Measurements from ENCODE around the gene TMEM198. TPM values are rescaled to one million over a fixed set of nuclear protein-coding genes. Genes with fewer than 3 reads are reported as not detected.

The TMEM198 gene
- total and polyA plus RNA-seq, 2 of the 4 experiments (the other 2 are of a cell fraction) = 0.18 to 2.2 TPM

DNA sequence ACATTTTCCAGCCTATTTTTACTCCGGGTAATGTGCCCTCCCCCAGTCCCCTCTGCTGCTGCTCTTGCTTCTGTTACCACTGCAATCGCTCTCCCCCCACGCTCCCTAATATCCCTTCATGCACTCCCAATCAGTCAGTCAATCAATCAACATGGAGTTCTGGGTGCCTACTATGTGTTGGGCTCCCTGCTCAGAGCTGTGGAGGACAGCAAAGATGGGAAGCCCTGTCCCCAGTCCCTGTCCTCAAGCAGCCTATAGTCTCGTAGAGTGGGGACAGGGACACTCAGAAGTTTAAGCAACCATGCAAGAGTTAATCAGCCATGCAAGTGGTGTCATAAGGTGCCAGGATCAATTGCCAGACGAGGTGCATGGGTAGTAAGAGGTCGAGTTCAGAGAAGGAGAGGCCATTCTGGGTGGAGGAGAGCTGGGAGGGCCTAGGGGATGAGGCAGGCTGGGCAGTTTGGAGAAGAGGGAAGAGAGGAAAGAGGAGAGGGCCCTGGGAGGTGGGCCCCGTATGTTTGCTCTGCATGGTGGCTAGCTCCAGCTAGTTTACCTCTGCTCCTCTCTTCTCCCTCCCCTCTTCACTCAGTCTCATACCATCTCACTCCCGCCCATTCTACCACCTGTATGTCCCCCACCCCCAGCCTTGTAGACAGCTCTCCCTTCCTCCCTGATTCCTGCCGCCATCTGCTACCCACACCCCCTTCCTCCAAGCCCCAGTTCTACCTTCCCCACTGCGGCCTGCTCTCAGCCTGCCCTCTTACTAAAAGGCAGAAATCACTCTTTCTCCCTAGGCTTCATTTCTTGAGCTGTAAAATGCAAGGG is 25.7 kb upstream of the TMEM198 start (continued):
- no peak for TF ChIP-seq FOS (IDR thresholded peaks at IDR 0.05; ENCODE audit: low read depth, low read length)

DNA sequence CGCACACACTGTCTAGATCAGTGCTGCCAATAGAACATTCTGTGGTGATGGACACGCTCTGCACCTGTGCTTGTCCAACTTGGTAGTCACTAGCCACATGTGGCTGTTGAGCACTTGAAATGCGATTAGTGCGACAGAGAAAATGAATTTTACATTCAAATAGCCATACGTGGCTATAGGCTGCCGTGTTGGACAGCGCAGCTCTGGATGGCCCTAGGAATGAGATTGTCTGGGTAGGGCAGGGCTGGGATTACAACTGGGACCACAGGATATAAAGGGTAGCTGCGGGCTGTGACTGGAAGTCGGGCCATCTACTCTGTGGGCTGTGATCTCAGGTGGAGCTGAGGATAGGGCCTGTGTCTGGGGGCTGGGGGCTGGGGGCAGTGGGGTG is 24.3 kb upstream of the TMEM198 start:
- Histone ChIP-seq H4K20me1 (ENCODE audit: insufficient read depth, low read length) (no peaks in the 10 kb centered on the region; the same call in 1 of the 2 replicates), H3K79me1 (ENCODE audit: low read depth in 1 of 2, low read length in 2 of 2) (no peaks in the 10 kb centered on the region), H3K9ac (ENCODE audit: low read depth, low read length) (no peak overlapping the region), H3K23ac (ENCODE audit: low read depth, low read length) (no peak overlapping the region), H3K36me3 (ENCODE audit: control insufficient read depth, insufficient read depth, low read length) (no peaks in the 10 kb centered on the region), H2BK15ac (ENCODE audit: low read depth, low read length) (no peak overlapping the region), H3K4me1 (ENCODE audit: control insufficient read depth, insufficient read depth, low read length) (peaks cover 16% of the 10 kb centered on the region), H2BK120ac (ENCODE audit: low read depth, low read length) (no peak overlapping the region), H3K9me3 (ENCODE audit: control insufficient read depth, insufficient read depth, low read length) (no peaks in the 10 kb centered on the region), H3K14ac (replicated peaks; ENCODE audit: low read depth, low read length) (no peak overlapping the region), H3K4me2 (ENCODE audit: low read depth, low read length) (no peak overlapping the region), H3K9me1 (ENCODE audit: insufficient read depth, low read length) (no peaks in the 10 kb centered on the region), H3K18ac (ENCODE audit: low read depth, low read length) (no peak overlapping the region), H3K27ac (ENCODE audit: insufficient read depth, low read length) (no peak overlapping the region), H2BK5ac (ENCODE audit: low read depth, low read length, poor library complexity, severe bottlenecking) (no peak overlapping the region), H4K8ac (ENCODE audit: low read depth in 2 of 2, low read length in 2 of 2) (no peak overlapping the region), H2AK5ac (ENCODE audit: low read depth, low read length) (no peak overlapping the region), H2AK9ac (replicated peaks; ENCODE audit: low read depth, low read length, poor library complexity) (no peak overlapping the region), H3K4ac (ENCODE audit: low read depth, low read length) (no peak overlapping the region), H4K91ac (ENCODE audit: insufficient read depth, low read depth, low read length) (no peak overlapping the region), H3K56ac (ENCODE audit: extremely low read depth, insufficient read depth, low read length) (no peak overlapping the region), H3K27me3 (ENCODE audit: control insufficient read depth, insufficient read depth, low read length) (peaks cover 43% of the 10 kb centered on the region), H2BK20ac (ENCODE audit: low read depth, low read length) (no peak overlapping the region), H2AFZ (replicated peaks; ENCODE audit: low read length, poor library complexity) (no peak overlapping the region), H4K5ac (ENCODE audit: low read depth, low read length) (no peak overlapping the region), H3K4me3 (ENCODE audit: insufficient read depth, low read depth, low read length) (no peak overlapping the region)
- intact Hi-C loops (cut with micrococcal nuclease) (no loop called here), dilution Hi-C loops (cut with HindIII; ENCODE audit: low sequenced_read_pairs, unreplicated experiment) (no loop called here), in situ Hi-C loops (cut with MboI; ENCODE audit: low sequenced_read_pairs) (no loop called here)
- no TSS peak for BruUV-seq (replicated peaks)
- TF ChIP-seq BHLHE40 (IDR thresholded peaks at IDR 0.05; ENCODE audit: low read depth, low read length) = no peak
- TF ChIP-seq ELK1 (IDR thresholded peaks at IDR 0.05; ENCODE audit: borderline replicate concordance, low read depth, low read length) = no peak
- DNase-seq (no peak), ATAC-seq (ENCODE audit: low read depth) (no peak)
- 96% methylated on average over 5 of the region's 9 CpGs; no CpG with 5 or more reads in 1 of the 2 experiments for WGBS, 2 experiments (ENCODE audit: extremely low coverage in 2 of 2, insufficient read length in 1 of 2)
- CTCF ChIA-PET = interaction anchor here (1.9 kb wide), 1 partner anchor 10 kb away, joined by 12 read pairs; no protein-coding TSS in a partner anchor
- POLR2A ChIA-PET (ENCODE audit: unreplicated experiment) = no interaction called here

All from IMR-90 (cell line).